GM23248 (cell line): ENCODE measurements around the gene NAPSA. TPM values are rescaled to one million over a fixed set of nuclear protein-coding genes. Genes with fewer than 3 reads are reported as not detected.

Experiments used
- DNase-seq: peaks from one replicate; pipeline ENCODE4 v3.0.0-alpha.2; 2015
- H2AFZ ChIP-seq: fragments of 200-600 bp; sonication (generic); 2 replicates; pipeline ENCODE4 v1.6.1; 2016; ENCODE audit warnings: antibody characterized with exemption
- H3F3A ChIP-seq: fragments of 200-600 bp; sonication (generic); 2 replicates; pipeline ENCODE4 v1.6.1; 2016; ENCODE audit warnings: mild to moderate bottlenecking, antibody characterized with exemption, mixed run types; ENCODE audit not compliant: insufficient read depth
- H3K27ac ChIP-seq: fragments of 200-600 bp; sonication (generic); 2 replicates; pipeline ENCODE4 v1.5.1; 2016; ENCODE audit warnings: mild to moderate bottlenecking
- H3K27me3 ChIP-seq: fragments of 200-600 bp; sonication (generic); replicated peaks from 2 replicates; pipeline ENCODE4 v1.6.1; 2016; ENCODE audit warnings: mild to moderate bottlenecking; ENCODE audit not compliant: insufficient read depth
- H3K36me3 ChIP-seq: fragments of 200-600 bp; sonication (generic); 2 replicates; pipeline ENCODE4 v1.6.1; 2016; ENCODE audit warnings: low read depth, mild to moderate bottlenecking
- H3K4me1 ChIP-seq: fragments of 200-600 bp; sonication (generic); 2 replicates; pipeline ENCODE4 v1.6.1; 2016; ENCODE audit warnings: mild to moderate bottlenecking; ENCODE audit not compliant: insufficient read depth
- H3K4me2 ChIP-seq: fragments of 200-600 bp; sonication (generic); one replicate; pipeline ENCODE4 v1.6.1; 2016; ENCODE audit warnings: mild to moderate bottlenecking; ENCODE audit not compliant: unreplicated experiment
- H3K4me3 ChIP-seq: fragments of 200-600 bp; sonication (generic); 2 replicates; pipeline ENCODE4 v1.5.1; 2016; ENCODE audit warnings: mild to moderate bottlenecking
- H3K79me2 ChIP-seq: fragments of 200-600 bp; sonication (generic); 2 replicates; pipeline ENCODE4 v1.6.1; 2016; ENCODE audit warnings: mild to moderate bottlenecking; ENCODE audit not compliant: insufficient read depth
- H3K9ac ChIP-seq: fragments of 200-600 bp; sonication (generic); 2 replicates; pipeline ENCODE4 v1.6.1; 2016; ENCODE audit warnings: mild to moderate bottlenecking
- H3K9me2 ChIP-seq: fragments of 200-600 bp; sonication (generic); 2 replicates; pipeline ENCODE4 v1.6.1; 2016; ENCODE audit warnings: mixed run types, mild to moderate bottlenecking, moderate library complexity; ENCODE audit not compliant: insufficient read depth
- H3K9me3 ChIP-seq: fragments of 200-600 bp; sonication (generic); one replicate; pipeline ENCODE4 v1.6.1; 2017; ENCODE audit warnings: low read depth
- H4K20me1 ChIP-seq: fragments of 200-600 bp; sonication (generic); 2 replicates; pipeline ENCODE4 v1.6.0; 2016; ENCODE audit not compliant: insufficient read depth
- EZH2 ChIP-seq: fragments of 200-600 bp; sonication (generic); IDR thresholded peaks from 2 replicates; pipeline ENCODE4 v1.6.1; 2018; ENCODE audit warnings: antibody characterized with exemption, mild to moderate bottlenecking; ENCODE audit not compliant: insufficient read depth, poor library complexity, severe bottlenecking
- EZH2phosphoT487 ChIP-seq: fragments of 200-600 bp; sonication (generic); IDR thresholded peaks from 2 replicates; pipeline ENCODE4 v1.6.1; 2018; ENCODE audit warnings: antibody characterized with exemption, moderate library complexity, mild to moderate bottlenecking, low read depth; ENCODE audit not compliant: insufficient read depth
- WGBS, 2 experiments: methylation state at CpG; one replicate each; pipeline ENCODE4 v1.1.6; 2015 to 2017; ENCODE audit warnings: low lambda C conversion rate in 2 of 2, low coverage in 1 of 2; ENCODE audit errors: missing lambda C conversion rate in 2 of 2; 5-methylcytosine and 5-hydroxymethylcytosine counted together
- in situ Hi-C: fragments of 300-500 bp; cut with MboI; formaldehyde crosslinking; loops from 2 replicates; pipeline ENCODE4 v1.15.0; 2020
- polyA plus RNA-seq: library from polyadenylated mRNA; unstranded; fragments of >200 nt; fragmentation: Nextera tagmentation; extraction: Ambion mirVana; gene quantifications from 2 replicates; pipeline ENCODE4 v1.2.1, GENCODE V29; 2016
- total RNA-seq: library from RNA; depleted of rRNA; stranded (reverse); fragments of >200 nt; shearing (Covaris generic); gene quantifications from 2 replicates; pipeline ENCODE4 v1.2.3, GENCODE V29; 2014

NAPSA gene
- total and polyA plus RNA-seq, 2 experiments from 2014 or later: 0.15 to 0.32 TPM

DNA sequence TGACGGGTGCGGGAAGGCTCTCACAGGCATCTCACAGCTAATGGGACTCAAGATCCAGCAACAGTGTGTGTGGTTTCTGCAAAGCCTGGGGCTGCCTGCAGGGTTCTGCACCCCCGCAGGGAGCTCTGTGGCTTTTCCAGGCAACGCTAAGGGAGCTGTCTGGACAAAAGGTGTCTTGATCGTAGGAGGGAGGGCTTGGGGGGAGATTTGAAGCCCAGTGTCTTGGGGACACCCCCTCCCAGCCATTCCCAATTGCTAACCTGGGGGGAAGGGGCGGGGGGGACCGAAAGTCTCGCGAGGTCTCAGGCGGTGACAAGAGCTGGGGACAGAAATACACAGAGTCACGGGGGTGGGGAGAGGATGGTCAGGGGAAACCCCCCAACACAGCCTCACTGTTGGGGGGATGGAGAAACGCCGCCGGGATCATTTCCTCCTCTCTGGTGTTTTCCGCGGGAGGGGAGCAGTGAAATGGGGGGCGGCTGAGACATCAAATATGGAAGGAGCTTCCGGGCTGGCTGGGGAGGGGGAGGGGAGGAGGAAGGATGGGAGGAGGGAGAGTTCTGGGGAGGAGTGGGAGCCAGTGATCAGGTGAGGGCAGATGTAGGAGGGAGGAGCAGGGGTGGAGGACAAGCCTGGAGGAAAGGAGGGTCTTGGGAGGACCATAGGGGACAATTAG lies 49.5 kb downstream of the NAPSA start:
- no peak for TF ChIP-seq EZH2
- H3K9me3 ChIP-seq: no peaks in the 10 kb centered on the region
- H3K36me3 ChIP-seq: no peaks in the 10 kb centered on the region
- H3K4me1 ChIP-seq: no peaks in the 10 kb centered on the region
- H3K9me2 ChIP-seq: no peaks in the 10 kb centered on the region
- no peaks in the 10 kb centered on the region for H4K20me1 ChIP-seq
- peaks cover 21% of the 10 kb centered on the region for H3K27me3 ChIP-seq
- 2 to 3% methylated on average over 11 to 18 of the region's 18 CpGs for WGBS, 2 experiments
- H3K27ac ChIP-seq: no peak overlapping the region
- no peak overlapping the region for H2AFZ ChIP-seq
- no peaks in the 10 kb centered on the region for H3K79me2 ChIP-seq
- H3F3A ChIP-seq: no peaks in the 10 kb centered on the region
- H3K4me3 ChIP-seq: no peak overlapping the region
- in situ Hi-C loops: no loop called here
- peak; percentile 32 for DNase-seq
- H3K4me2 ChIP-seq: no peak overlapping the region
- no peak overlapping the region for H3K9ac ChIP-seq

- Histone ChIP-seq H3K27me3 (peaks cover 21% of the 10 kb centered on the region), H3K79me2 (no peaks in the 10 kb centered on the region), H3K9me3 (no peaks in the 10 kb centered on the region), H3K4me1 (no peaks in the 10 kb centered on the region), H3K9ac (no peak overlapping the region), H2AFZ (no peak overlapping the region), H3K4me3 (no peak overlapping the region), H3K27ac (no peak overlapping the region), H3F3A (no peaks in the 10 kb centered on the region), H4K20me1 (no peaks in the 10 kb centered on the region), H3K4me2 (no peak overlapping the region), H3K36me3 (no peaks in the 10 kb centered on the region), H3K9me2 (no peaks in the 10 kb centered on the region)
- 0 to 2% methylated on average over 4 to 40 of the region's 40 CpGs for WGBS, 2 experiments
- DNase-seq: no peak
- no peak for TF ChIP-seq EZH2
- TF ChIP-seq EZH2phosphoT487: no peak
- in situ Hi-C loops: no loop called here
Observed at GRCh38 chr19:50314724-50315708, 50.4 kb downstream of the NAPSA start.

DNA sequence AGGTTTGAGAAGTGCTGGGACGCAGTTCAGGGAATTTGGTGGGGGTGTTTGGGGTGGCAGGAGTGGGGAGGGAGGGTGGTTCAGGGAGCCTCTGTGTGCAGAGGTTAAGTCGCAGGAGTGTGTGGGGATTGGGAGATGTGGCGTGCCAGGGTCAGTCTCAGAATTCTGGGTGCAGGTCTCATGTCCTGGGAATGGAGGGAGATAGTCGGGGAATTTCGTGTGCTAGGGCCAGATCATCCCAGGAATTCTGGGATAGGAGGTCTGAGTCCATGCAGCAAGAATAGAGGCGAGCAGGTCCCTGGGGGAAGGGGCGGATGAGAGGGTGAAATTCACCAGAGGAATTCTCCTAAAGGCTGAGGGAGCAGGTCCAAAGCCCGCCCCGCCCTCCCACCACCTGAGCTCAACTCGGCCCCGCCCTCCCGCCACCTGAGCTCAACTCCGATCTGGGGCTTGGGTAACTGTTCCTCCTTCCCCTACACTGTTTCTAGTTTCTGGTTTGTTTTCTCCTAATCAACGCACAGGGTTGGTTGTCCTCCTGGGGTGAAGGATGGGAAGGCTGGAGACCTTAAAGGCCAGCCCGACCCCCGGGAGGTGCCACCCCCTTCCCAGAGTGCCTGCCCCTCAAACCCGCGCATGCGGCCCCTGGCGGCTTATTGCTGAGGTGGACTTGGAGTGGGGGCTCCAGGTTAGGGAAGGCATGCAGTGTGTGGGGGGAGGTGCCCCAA lies 51.5 kb downstream of the NAPSA start:
- no peak for DNase-seq
- H3K4me3 ChIP-seq: no peak overlapping the region
- no peak overlapping the region for H2AFZ ChIP-seq
- H3K9me2 ChIP-seq: no peaks in the 10 kb centered on the region
- H3K9me3 ChIP-seq: no peaks in the 10 kb centered on the region
- in situ Hi-C loops: no loop called here
- peaks cover 21% of the 10 kb centered on the region for H3K27me3 ChIP-seq
- H3K27ac ChIP-seq: no peak overlapping the region
- H3F3A ChIP-seq: no peaks in the 10 kb centered on the region
- no peaks in the 10 kb centered on the region for H3K79me2 ChIP-seq
- H3K4me1 ChIP-seq: no peaks in the 10 kb centered on the region
- no peaks in the 10 kb centered on the region for H4K20me1 ChIP-seq
- no peak overlapping the region for H3K9ac ChIP-seq
- WGBS, 2 experiments: 3 to 4% methylated on average over 16 to 20 of the region's 20 CpGs
- H3K4me2 ChIP-seq: no peak overlapping the region
- H3K36me3 ChIP-seq: no peaks in the 10 kb centered on the region
- no peak for TF ChIP-seq EZH2
- no peak for TF ChIP-seq EZH2phosphoT487
